K562 (cell line): ENCODE measurements around the gene C6orf89. TPM values are rescaled to one million over a fixed set of nuclear protein-coding genes. Genes with fewer than 3 reads are reported as not detected.

Source experiments
- BCOR ChIP-seq: fragments of 450-650 bp; IDR thresholded peaks from 2 replicates; pipeline ENCODE4 v1.6.1; 2016
- CHD7 ChIP-seq: fragments of 200-600 bp; sonication (generic); IDR thresholded peaks from one replicate; pipeline ENCODE4 v1.6.1; 2012; ENCODE audit warnings: mild to moderate bottlenecking, low read depth, low read length, inconsistent platforms
- DACH1 ChIP-seq: fragments of 450-650 bp; IDR thresholded peaks from 2 replicates; pipeline ENCODE4 v1.6.1; 2018; ENCODE audit not compliant: partially characterized antibody
- FOXJ2 ChIP-seq: fragments of 200-800 bp; sonication (Bioruptor generic); IDR thresholded peaks from 2 replicates; pipeline ENCODE4 v1.6.1; 2016; ENCODE audit warnings: missing genetic modification characterization, missing compliant biosample characterization
- MTF1 ChIP-seq: fragments of 250-450 bp; sonication (Bioruptor Pico); IDR thresholded peaks from 2 replicates; pipeline ENCODE4 v1.9.0; 2021; ENCODE audit warnings: moderate library complexity, mild to moderate bottlenecking, inconsistent platforms, borderline replicate concordance
- PURB ChIP-seq: sonication (generic); formaldehyde crosslinking; IDR thresholded peaks from 2 replicates; pipeline ENCODE4 v1.9.0; 2021; ENCODE audit warnings: low read depth, mild to moderate bottlenecking, missing genetic modification reagents
- RERE ChIP-seq: sonication (generic); formaldehyde crosslinking; IDR thresholded peaks from 2 replicates; pipeline ENCODE4 v1.8.0; 2023; ENCODE audit warnings: missing genetic modification reagents, mild to moderate bottlenecking, borderline replicate concordance
- SRSF3 ChIP-seq: fragments of 200-400 bp; formaldehyde crosslinking; IDR thresholded peaks from 2 replicates; pipeline ENCODE4 v1.6.1; 2016; ENCODE audit warnings: mild to moderate bottlenecking, low read length, moderate library complexity; ENCODE audit not compliant: insufficient read depth
- TCF7 ChIP-seq: sonication (generic); IDR thresholded peaks from 2 replicates; pipeline ENCODE4 v1.6.1; 2016; ENCODE audit warnings: antibody characterized with exemption, borderline replicate concordance
- USF2 ChIP-seq: sonication (generic); formaldehyde crosslinking; IDR thresholded peaks from 2 replicates; pipeline ENCODE4 v1.5.0; 2020; ENCODE audit warnings: missing genetic modification reagents
- polyA plus RNA-seq, 8 experiments: library from polyadenylated mRNA; depleted of rRNA in 4 of 8; stranded (reverse) in 5 of 8; unstranded in 3 of 8; fragments of >200 nt; fragmentation: Nextera tagmentation in 2 of 8; fragmentation: Illumina TruSeq in 1 of 8; extraction: Ambion mirVana in 2 of 8; extraction: Trizol in 1 of 8; gene quantifications; 2 replicates each; pipeline versions ENCODE4 v1.2.1 to v1.2.3, GENCODE V29; 2011 to 2014; ENCODE audit warnings: inconsistent platforms in 1 of 8, missing spikeins in 1 of 8
- total RNA-seq, 7 experiments: library from RNA; depleted of rRNA in 6 of 7; stranded (reverse); fragments of >200 nt in 6 of 7; fragmentation: Illumina TruSeq in 2 of 7; extraction: Trizol in 2 of 7; gene quantifications; 2 replicates each; pipeline versions ENCODE4 v1.2.1 to v1.2.3, GENCODE V29; 2011 to 2021; ENCODE audit warnings: low replicate concordance in 1 of 7

Gene C6orf89
- total and polyA plus RNA-seq, 9 of the 15 experiments (the other 6 are each of a cell fraction or from before 2014, with no cell fraction given): 35.2 to 111 (median 58.5) TPM

- no peak for TF ChIP-seq RERE (CRISPR knock-in tag)
- peak; percentile 77; the same call in 1 of the 2 replicates for TF ChIP-seq BCOR
- no peak for TF ChIP-seq USF2 (CRISPR knock-in tag)
- TF ChIP-seq TCF7: no peak
- no peak for TF ChIP-seq SRSF3
- no peak for TF ChIP-seq CHD7
- no peak for TF ChIP-seq MTF1 (CRISPR knock-in tag)
- peak; percentile 44; the same call in 1 of the 2 replicates for TF ChIP-seq FOXJ2
- no peak for TF ChIP-seq PURB (CRISPR knock-in tag)
- TF ChIP-seq DACH1: no peak
Measured at GRCh38 chr6:36954262-36954931, 68.6 kb downstream of the C6orf89 start, which contains the start of gene PI16 (continued).
